Coronary artery (tissue), 2 donors: Measurements from ENCODE around the gene MISP3.

ENCODE experiments used
- DNase-seq: peaks from one replicate; pipeline ENCODE4 v3.0.0-alpha.2; 2017; ENCODE audit warnings: low spot score
- H3K27ac ChIP-seq, 2 donors: fragments of 200-600 bp; sonication (generic); one replicate each; pipeline ENCODE4 v1.5.1; 2016 to 2019
- H3K4me3 ChIP-seq: fragments of 200-600 bp; sonication (generic); 2 replicates; pipeline ENCODE4 v1.5.1; 2016; ENCODE audit warnings: mild to moderate bottlenecking, moderate library complexity
- CTCF ChIP-seq: fragments of 200-600 bp; sonication (generic); IDR thresholded peaks from one replicate; pipeline ENCODE4 v1.5.1; 2019; ENCODE audit warnings: antibody characterized with exemption

Gene MISP3

GRCh38 chr19:14089662-14090508, 17.3 kb downstream of the MISP3 start:
- no peak for DNase-seq
- Histone ChIP-seq H3K4me3 (peak overlapping the region; percentile 86), H3K27ac (peak overlapping the region; percentile 64 to 97)
- no peak for TF ChIP-seq CTCF

GRCh38 chr19:14090509-14091080, 18.0 kb downstream of the MISP3 start, which contains the start of gene SAMD1:
SAMD1 (minus strand) TSS chr19:14090751.
- Histone ChIP-seq H3K27ac (peak within 1 kb of the TSS; percentile 97 to 98), H3K4me3 (peak within 1 kb of the TSS; percentile 86)
- TF ChIP-seq CTCF, result no peak
- peak; percentile 91 for DNase-seq

GRCh38 chr19:14091081-14091812, 18.7 kb downstream of the MISP3 start:
- no peak for TF ChIP-seq CTCF
- DNase-seq, result peak; percentile 89
- Histone ChIP-seq H3K27ac (peak overlapping the region; percentile 97 to 98), H3K4me3 (peak overlapping the region; percentile 86)

- peak overlapping the region; percentile 97 to 98 for H3K27ac ChIP-seq
- TF ChIP-seq CTCF, result no peak
- no peak for DNase-seq
- H3K4me3 ChIP-seq, result peak overlapping the region; percentile 86
Observed at GRCh38 chr19:14091813-14092462, 19.4 kb downstream of the MISP3 start.

- TF ChIP-seq CTCF, result no peak
- Histone ChIP-seq H3K27ac (no peak overlapping the region), H3K4me3 (no peak overlapping the region)
- no peak for DNase-seq
Observed at GRCh38 chr19:14093117-14093823, 20.7 kb downstream of the MISP3 start.

GRCh38 chr19:14094854-14095253, 22.3 kb downstream of the MISP3 start:
- DNase-seq, result no peak
- Histone ChIP-seq H3K4me3 (no peak overlapping the region), H3K27ac (no peak overlapping the region)
- no peak for TF ChIP-seq CTCF
